K562 (cell line): Measurements from ENCODE around the gene BASP1. TPM values are rescaled to one million over a fixed set of nuclear protein-coding genes. Genes with fewer than 3 reads are reported as not detected.

Source experiments
- ATAC-seq: fragments of 200-7000 bp; cut with Tn5 transposase; 3 replicates; pipeline ENCODE4 v1.9.1; 2020; ENCODE audit warnings: moderate library complexity
- BruUV-seq: library from RNA; stranded (reverse); fragments of 400-500 nt; replicated peaks from 2 replicates; lab custom pipeline; 2021; lab: Mats Ljungman, UMichigan
- CTCF ChIA-PET: fragments of 300-600 bp; formaldehyde crosslinking; extraction: SDS; loops from one replicate; lab custom pipeline; 2021; ENCODE audit warnings: low intra/inter-chr PET ratio; lab: Yijun Ruan, JAX
- POLR2A ChIA-PET: fragments of 300-600, 350-650 bp; sonication (Branson Sonifier 250); formaldehyde crosslinking; extraction: SDS; loops from one replicate; lab custom pipeline; 2021; ENCODE audit warnings: antibody characterized with exemption, inconsistent platforms; lab: Yijun Ruan, JAX
- DNase-seq, 4 experiments: peaks; one replicate each; pipeline versions ENCODE4 v3.0.0 to v3.0.0-alpha.2; 2011 to 2018; ENCODE audit warnings: low spot score in 3 of 4, mixed read lengths in 3 of 4; ENCODE audit errors: extremely low read depth in 1 of 4
- FAIRE-seq: peaks from 2 replicates; lab custom pipeline; 2011; peaks lifted over from hg19 to GRCh38; lab: Jason Lieb, UNC
- H2AFZ ChIP-seq: 2 replicates; pipeline ENCODE4 v1.6.0; 2011; ENCODE audit warnings: low read depth, low read length, control low read depth, inconsistent platforms
- H3K27ac ChIP-seq: fragments of 200-600 bp; 3 replicates; pipeline ENCODE4 v1.8.0; 2011; ENCODE audit warnings: low read depth, mild to moderate bottlenecking, control low read depth, inconsistent platforms, low read length, moderate library complexity, mixed read lengths; ENCODE audit errors: extremely low read depth
- H3K27me3 ChIP-seq, 2 experiments: fragments of 300-600 bp in 1 of 2; 2 replicates in 1 of 2; 3 replicates in 1 of 2; pipeline versions ENCODE4 v1.6.0 to v1.8.0; 2011; ENCODE audit warnings: inconsistent platforms in 2 of 2, low read length in 2 of 2, mild to moderate bottlenecking in 1 of 2, mixed read lengths in 1 of 2, moderate library complexity in 1 of 2; ENCODE audit not compliant: control insufficient read depth in 2 of 2, insufficient read depth in 2 of 2
- H3K36me3 ChIP-seq: fragments of 300-600 bp; 3 replicates; pipeline ENCODE4 v1.8.0; 2011; ENCODE audit warnings: mild to moderate bottlenecking, low read length, inconsistent platforms; ENCODE audit not compliant: control insufficient read depth, insufficient read depth
- H3K4me1 ChIP-seq, 2 experiments: fragments of 200-600 bp in 1 of 2; replicated peaks in 1 of 2; 2 replicates in 1 of 2; 3 replicates in 1 of 2; pipeline versions ENCODE4 v1.5.1 to v1.8.0; 2011; ENCODE audit warnings: inconsistent platforms in 2 of 2, low read length in 2 of 2, mild to moderate bottlenecking in 1 of 2, mixed read lengths in 1 of 2, moderate library complexity in 1 of 2; ENCODE audit not compliant: control insufficient read depth in 2 of 2, insufficient read depth in 2 of 2
- H3K4me2 ChIP-seq: 2 replicates; pipeline ENCODE4 v1.6.1; 2011; ENCODE audit warnings: low read length, control low read depth, inconsistent platforms, mixed read lengths; ENCODE audit not compliant: insufficient read depth
- H3K4me3 ChIP-seq: fragments of 200-600 bp; sonication (generic), shearing (Covaris generic); 2 replicates; pipeline ENCODE4 v1.5.1; 2016; ENCODE audit warnings: control low read depth, inconsistent platforms
- H3K79me2 ChIP-seq: fragments of 200-600 bp; 3 replicates; pipeline ENCODE4 v1.8.0; 2011; ENCODE audit warnings: low read length, inconsistent platforms; ENCODE audit not compliant: control insufficient read depth, insufficient read depth
- H3K9ac ChIP-seq, 2 experiments: 2 replicates each; pipeline versions ENCODE4 v1.6.0 to v1.6.1; 2011; ENCODE audit warnings: low read depth in 2 of 2, low read length in 2 of 2, control low read depth in 1 of 2, inconsistent platforms in 1 of 2, mild to moderate bottlenecking in 1 of 2, mixed read lengths in 1 of 2; ENCODE audit not compliant: insufficient read depth in 1 of 2
- H3K9me1 ChIP-seq: one replicate; pipeline ENCODE4 v1.6.0; 2011; ENCODE audit warnings: inconsistent platforms, mild to moderate bottlenecking, low read length, moderate library complexity; ENCODE audit not compliant: control insufficient read depth, insufficient read depth
- H3K9me3 ChIP-seq: replicated peaks from 2 replicates; pipeline ENCODE4 v1.5.1; 2011; ENCODE audit warnings: low read depth, low read length, inconsistent platforms; ENCODE audit not compliant: control insufficient read depth, insufficient read depth
- H4K20me1 ChIP-seq: replicated peaks from 2 replicates; pipeline ENCODE4 v1.6.1; 2011; ENCODE audit warnings: low read length, inconsistent platforms, mixed read lengths; ENCODE audit not compliant: control insufficient read depth, insufficient read depth
- DLX4 ChIP-seq: fragments of 250-450 bp; sonication (Bioruptor Pico); IDR thresholded peaks from 2 replicates; pipeline ENCODE4 v1.6.1; 2021; ENCODE audit warnings: mild to moderate bottlenecking
- HDAC2 ChIP-seq: fragments of 450-650 bp; IDR thresholded peaks from 2 replicates; pipeline ENCODE4 v1.6.1; 2016; ENCODE audit warnings: mild to moderate bottlenecking
- MCM5 ChIP-seq: fragments of 450-650 bp; IDR thresholded peaks from 2 replicates; pipeline ENCODE4 v1.6.1; 2016; ENCODE audit warnings: low read depth
- MCM7 ChIP-seq, 2 experiments: fragments of 450-650 bp; IDR thresholded peaks; 2 replicates each; pipeline ENCODE4 v1.6.1; 2016 to 2018
- MGA ChIP-seq: fragments of 450-650 bp; IDR thresholded peaks from 2 replicates; pipeline ENCODE4 v1.6.1; 2016; ENCODE audit warnings: mild to moderate bottlenecking, moderate library complexity
- MIER1 ChIP-seq: fragments of 450-650 bp; IDR thresholded peaks from 2 replicates; pipeline ENCODE4 v1.6.1; 2016; ENCODE audit warnings: antibody characterized with exemption, mild to moderate bottlenecking, low read depth
- RCOR1 ChIP-seq, 2 experiments: IDR thresholded peaks; 2 replicates each; pipeline ENCODE4 v1.6.1; 2012; ENCODE audit warnings: low read depth in 2 of 2, low read length in 2 of 2, borderline replicate concordance in 1 of 2, improper control_type of control experiment in 1 of 2
- TCFL5 ChIP-seq: fragments of 250-450 bp; sonication (Bioruptor Pico); conservative IDR thresholded peaks from 2 replicates; pipeline ENCODE4 v1.6.1; 2021; ENCODE audit warnings: mild to moderate bottlenecking, moderate library complexity, matching md5 sums
- ZBTB43 ChIP-seq: sonication (generic); formaldehyde crosslinking; IDR thresholded peaks from 2 replicates; pipeline ENCODE4 v1.8.0; 2023; ENCODE audit warnings: mild to moderate bottlenecking, missing genetic modification reagents
- ZFX ChIP-seq: sonication (generic); formaldehyde crosslinking; IDR thresholded peaks from 2 replicates; pipeline ENCODE4 v1.8.0; 2022; ENCODE audit warnings: mild to moderate bottlenecking, missing genetic modification reagents, moderate library complexity
- ZNF584 ChIP-seq: fragments of 200-800 bp; sonication (Bioruptor generic); IDR thresholded peaks from 2 replicates; pipeline ENCODE4 v1.6.1; 2016; ENCODE audit warnings: low read depth, mild to moderate bottlenecking, missing genetic modification characterization, missing compliant biosample characterization
- WGBS: fragments of 100-300 bp; shearing (Covaris generic); methylation state at CpG from one replicate; pipeline ENCODE4 v1.1.6; 2016; ENCODE audit warnings: low coverage, mixed read lengths; ENCODE audit not compliant: insufficient coverage; ENCODE audit errors: missing lambda C conversion rate; 5-methylcytosine and 5-hydroxymethylcytosine counted together
- in situ Hi-C: fragments of 300-500 bp; cut with MboI; formaldehyde crosslinking; loops from 4 replicates; pipeline ENCODE4 v1.15.0; 2018; ENCODE audit warnings: inconsistent platforms, mixed read lengths
- intact Hi-C: fragments of 100-400 bp; cut with micrococcal nuclease; formaldehyde crosslinking; loops from 2 replicates; pipeline ENCODE4 v1.14.2; 2022
- polyA plus RNA-seq, 8 experiments: library from polyadenylated mRNA; depleted of rRNA in 4 of 8; stranded (reverse) in 5 of 8; unstranded in 3 of 8; fragments of >200 nt; fragmentation: Nextera tagmentation in 2 of 8; fragmentation: Illumina TruSeq in 1 of 8; extraction: Ambion mirVana in 2 of 8; extraction: Trizol in 1 of 8; gene quantifications; 2 replicates each; pipeline versions ENCODE4 v1.2.1 to v1.2.3, GENCODE V29; 2011 to 2014; ENCODE audit warnings: inconsistent platforms in 1 of 8, missing spikeins in 1 of 8
- total RNA-seq, 7 experiments: library from RNA; depleted of rRNA in 6 of 7; stranded (reverse); fragments of >200 nt in 6 of 7; fragmentation: Illumina TruSeq in 2 of 7; extraction: Trizol in 2 of 7; gene quantifications; 2 replicates each; pipeline versions ENCODE4 v1.2.1 to v1.2.3, GENCODE V29; 2011 to 2021; ENCODE audit warnings: low replicate concordance in 1 of 7

BASP1 gene
- total and polyA plus RNA-seq, 9 of the 15 experiments (the other 6 are each of a cell fraction or from before 2014, with no cell fraction given), result 0.22 TPM; not detected in 8

- H3K27me3 ChIP-seq, result peaks cover 0 to 3% of the 10 kb centered on the region in 2 experiments; a peak in 1 of 5 replicates
- H3K4me1 ChIP-seq, result no peaks in the 10 kb centered on the region
- intact Hi-C loops, result no loop called here
- H3K36me3 ChIP-seq, result no peaks in the 10 kb centered on the region
- DNase-seq (no peak), ATAC-seq (no peak), FAIRE-seq (no peak)
- no peaks in the 10 kb centered on the region for H4K20me1 ChIP-seq
- in situ Hi-C loops, result loop anchor here (25.0 kb wide), 1 partner anchor 347 kb away; the partner anchor contains the start of genes TAF11L10, TAF11L7, TAF11L8 and TAF11L9
- H3K79me2 ChIP-seq, result no peaks in the 10 kb centered on the region
- H3K9me3 ChIP-seq, result no peaks in the 10 kb centered on the region
- H2AFZ ChIP-seq, result no peak overlapping the region
- no peak overlapping the region for H3K9ac ChIP-seq
- no peaks in the 10 kb centered on the region for H3K9me1 ChIP-seq
- no TSS peak for BruUV-seq
- 0% methylated on average over 6 of the region's 6 CpGs for WGBS
- ChIA-PET CTCF (no interaction called here), POLR2A (no interaction called here)
- H3K4me3 ChIP-seq, result no peak overlapping the region
- no peak overlapping the region for H3K4me2 ChIP-seq
- H3K27ac ChIP-seq, result no peak overlapping the region
- TF ChIP-seq MCM5 (no peak), MCM7 (IDR thresholded peaks at IDR 0.05) (no peak), MGA (no peak), TCFL5 (CRISPR knock-in tag) (no peak), HDAC2 (no peak), RCOR1 (IDR thresholded peaks at IDR 0.05; ENCODE audit: borderline replicate concordance in 1 of 2, low read depth in 2 of 2, low read length in 2 of 2) (no peak), ZBTB43 (CRISPR knock-in tag) (no peak), ZFX (CRISPR knock-in tag) (no peak), ZNF584 (no peak), MIER1 (no peak), DLX4 (CRISPR knock-in tag) (no peak)
Observed at GRCh38 chr5:17239953-17240352, 22.5 kb downstream of the BASP1 start.
